ENCODE data around the gene PRR18. TPM values are rescaled to one million over a fixed set of nuclear protein-coding genes. Genes with fewer than 3 reads are reported as not detected.

The PRR18 gene
- total RNA-seq, 1 experiment from 2014 or later: not detected

GRCh38 chr6:166348305-166348949 is 40.2 kb upstream of the PRR18 start:
- TF ChIP-seq JUND (IDR thresholded peaks at IDR 0.05) (no peak), SRF (IDR thresholded peaks at IDR 0.05; ENCODE audit: low read depth) (no peak), CBX3 (IDR thresholded peaks at IDR 0.05; ENCODE audit: low read depth) (no peak), CTCF (IDR thresholded peaks at IDR 0.05 in 2 of 3, conservative IDR thresholded peaks at IDR 0.05 in 1 of 3; ENCODE audit: borderline replicate concordance in 1 of 3, insufficient read depth in 1 of 3, low read depth in 2 of 3, low read length in 2 of 3) (no peak)
- TF ChIP-seq, protein P1, sequence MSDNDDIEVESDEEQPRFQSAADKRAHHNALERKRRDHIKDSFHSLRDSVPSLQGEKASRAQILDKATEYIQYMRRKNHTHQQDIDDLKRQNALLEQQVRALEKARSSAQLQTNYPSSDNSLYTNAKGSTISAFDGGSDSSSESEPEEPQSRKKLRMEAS (IDR thresholded peaks at IDR 0.05): no peak
- no peak for ATAC-seq
- CTCF ChIA-PET: no interaction called here
- Histone ChIP-seq H3K79me2 (ENCODE audit: insufficient read depth, low read length) (no peaks in the 10 kb centered on the region), H3K9me2 (ENCODE audit: insufficient read depth) (no peaks in the 10 kb centered on the region), H3K36me3 (ENCODE audit: control insufficient read depth in 1 of 2, insufficient read depth in 2 of 2, low read length in 2 of 2) (no peaks in the 10 kb centered on the region), H3K4me2 (ENCODE audit: low read length) (no peak overlapping the region), H3K9ac (ENCODE audit: low read length) (no peak overlapping the region), H3K4me1 (ENCODE audit: control insufficient read depth in 1 of 2, insufficient read depth in 2 of 2, low read length in 2 of 2) (peaks cover 0 to under 1% of the 10 kb centered on the region in 2 experiments; a peak in 1 of 4 replicates), H3K4me3 (replicated peaks in 1 of 2; ENCODE audit: low read depth in 1 of 2, low read length in 2 of 2) (no peak overlapping the region), H4K20me1 (ENCODE audit: insufficient read depth) (no peaks in the 10 kb centered on the region), H3K27ac (ENCODE audit: low read depth, low read length) (no peak overlapping the region), H3K27me3 (ENCODE audit: insufficient read depth, low read length) (no peaks in the 10 kb centered on the region), H3K9me3 (ENCODE audit: control insufficient read depth in 1 of 2, insufficient read depth in 1 of 2, low read depth in 1 of 2, low read length in 2 of 2) (no peaks in the 10 kb centered on the region), H2AFZ (ENCODE audit: low read depth, low read length, poor library complexity, severe bottlenecking) (no peak overlapping the region)
- intact Hi-C loops (cut with micrococcal nuclease): no loop called here
- DNase-seq (ENCODE audit: low read depth, low spot score): no peak
- BruUV-seq (replicated peaks): no TSS peak
- RAD21 ChIA-PET (ENCODE audit: low non-redundant PET in 1 of 2, low total read pairs in 2 of 2, uncharacterized antibody in 2 of 2, unreplicated experiment in 2 of 2): no interaction called here
- POLR2A ChIA-PET: no interaction called here

DNA sequence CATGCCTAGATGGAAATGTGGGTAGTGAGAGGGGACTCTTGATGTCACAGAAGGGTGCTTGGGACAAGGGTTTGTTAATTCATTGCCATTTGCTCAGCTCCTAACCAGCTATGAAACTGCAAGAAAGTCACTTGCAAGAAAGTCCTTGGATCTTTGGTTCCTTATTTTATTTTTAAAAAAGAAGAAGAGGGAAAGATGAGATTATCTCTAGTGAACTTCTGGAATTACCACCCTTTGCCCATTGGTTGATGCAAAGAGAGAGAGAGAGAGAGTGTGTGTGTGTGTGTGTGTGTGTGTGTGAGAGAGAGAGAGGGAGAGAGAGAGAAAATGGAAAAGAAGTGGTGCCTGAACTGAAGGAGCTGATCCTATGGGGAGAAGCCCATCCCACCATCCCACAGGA is 38.8 kb upstream of the PRR18 start:
- Histone ChIP-seq H3K4me1 (ENCODE audit: control insufficient read depth in 1 of 2, insufficient read depth in 2 of 2, low read length in 2 of 2) (peaks cover 0 to 7% of the 10 kb centered on the region in 2 experiments; a peak in 1 of 4 replicates), H3K36me3 (ENCODE audit: control insufficient read depth in 1 of 2, insufficient read depth in 2 of 2, low read length in 2 of 2) (no peaks in the 10 kb centered on the region), H3K4me2 (ENCODE audit: low read length) (no peak overlapping the region), H3K9ac (ENCODE audit: low read length) (no peak overlapping the region), H4K20me1 (ENCODE audit: insufficient read depth) (no peaks in the 10 kb centered on the region), H3K9me2 (ENCODE audit: insufficient read depth) (no peaks in the 10 kb centered on the region), H3K79me2 (ENCODE audit: insufficient read depth, low read length) (peaks cover 4% of the 10 kb centered on the region), H3K9me3 (ENCODE audit: control insufficient read depth in 1 of 2, insufficient read depth in 1 of 2, low read depth in 1 of 2, low read length in 2 of 2) (no peaks in the 10 kb centered on the region), H3K27ac (ENCODE audit: low read depth, low read length) (no peak overlapping the region), H2AFZ (ENCODE audit: low read depth, low read length, poor library complexity, severe bottlenecking) (no peak overlapping the region), H3K4me3 (replicated peaks in 1 of 2; ENCODE audit: low read depth in 1 of 2, low read length in 2 of 2) (no peak overlapping the region), H3K27me3 (ENCODE audit: insufficient read depth, low read length) (no peaks in the 10 kb centered on the region)
- POLR2A ChIA-PET: no interaction called here
- BruUV-seq (replicated peaks): no TSS peak
- ATAC-seq: no peak
- no peak for DNase-seq (ENCODE audit: low read depth, low spot score)
- intact Hi-C loops (cut with micrococcal nuclease): no loop called here
- RAD21 ChIA-PET (ENCODE audit: low non-redundant PET in 1 of 2, low total read pairs in 2 of 2, uncharacterized antibody in 2 of 2, unreplicated experiment in 2 of 2): no interaction called here
- CTCF ChIA-PET: no interaction called here
- TF ChIP-seq ZBTB33 (IDR thresholded peaks at IDR 0.05; ENCODE audit: extremely low read depth, insufficient replicate concordance, low read length) (no peak), RAD21 (IDR thresholded peaks at IDR 0.05; ENCODE audit: low read depth) (no peak), FOSL1 (IDR thresholded peaks at IDR 0.05; ENCODE audit: low read depth) (no peak), YY1 (IDR thresholded peaks at IDR 0.05; ENCODE audit: extremely low read depth, insufficient replicate concordance, low read depth, low read length) (no peak), CBX3 (IDR thresholded peaks at IDR 0.05; ENCODE audit: low read depth) (no peak), JUND (IDR thresholded peaks at IDR 0.05) (no peak), POLR2A (IDR thresholded peaks at IDR 0.05; ENCODE audit: borderline replicate concordance, extremely low read depth, insufficient read depth, insufficient read length) (no peak), ZNF274 (IDR thresholded peaks at IDR 0.05; ENCODE audit: low read depth, low read length) (no peak), EZH2phosphoT487 (IDR thresholded peaks at IDR 0.05; ENCODE audit: borderline replicate concordance) (no peak), SP1 (IDR thresholded peaks at IDR 0.05; ENCODE audit: low read depth) (no peak), EZH2 (IDR thresholded peaks at IDR 0.05) (no peak), SIN3A (IDR thresholded peaks at IDR 0.05; ENCODE audit: low read depth) (no peak), ELF1 (IDR thresholded peaks at IDR 0.05; ENCODE audit: borderline replicate concordance, low read depth) (no peak), ZFX (IDR thresholded peaks at IDR 0.05) (no peak)
